ENCODE data around the gene GANAB. TPM values are rescaled to one million over a fixed set of nuclear protein-coding genes. Genes with fewer than 3 reads are reported as not detected.

The GANAB gene
- total RNA-seq, 4 donors from 2014 or later, result 60.2 to 129 (median 120) TPM

DNA sequence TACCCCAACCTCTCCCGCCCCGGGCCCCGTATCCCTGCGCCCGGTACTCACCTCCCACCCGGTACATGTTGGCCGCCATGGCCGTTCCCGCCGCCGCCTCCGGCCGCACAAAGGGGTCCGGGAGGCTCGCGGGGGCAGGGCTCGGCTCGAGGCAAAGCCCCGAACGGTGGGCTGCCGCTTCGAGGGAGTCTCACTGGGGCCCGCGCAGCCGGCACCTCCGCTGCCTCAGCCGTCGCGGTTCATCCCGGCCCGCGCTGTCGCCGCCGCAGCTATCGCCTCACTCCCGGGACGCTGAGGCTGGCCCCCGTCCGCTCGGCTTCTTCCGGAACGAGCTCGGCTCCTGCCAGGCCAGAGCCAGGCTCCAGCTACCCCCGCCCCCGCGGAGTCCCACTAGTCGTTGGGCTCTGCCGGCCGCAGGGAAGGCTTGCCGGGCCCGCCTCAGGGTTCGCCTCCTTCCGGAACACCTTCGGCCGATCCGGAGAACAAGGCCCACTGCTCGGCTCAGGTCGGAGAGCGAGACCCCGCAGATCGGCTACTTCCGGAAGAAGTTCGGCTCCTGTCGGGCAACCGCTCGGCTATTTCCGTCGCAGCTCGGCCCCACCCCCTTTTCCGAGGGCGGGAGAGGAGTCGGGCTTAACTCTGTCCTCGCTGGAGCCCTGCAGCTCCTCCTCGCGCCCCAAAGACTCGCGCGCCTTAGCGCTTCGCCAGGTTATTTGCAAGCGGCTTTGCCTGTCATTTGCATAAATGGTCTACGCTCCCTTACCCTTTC, 44.9 kb downstream of the GANAB start, which contains the start of gene MTA2:
TSS of gene MTA2 (minus strand) at position 494 of the 769 bp plus-strand sequence. CDS start at position 79, 415 bp downstream.
- intact Hi-C loops (cut with DNase I; ENCODE audit: low total_unique reads), result no loop called here
- TF ChIP-seq POLR2AphosphoS5 (IDR thresholded peaks at IDR 0.05) (peak; percentile 70 to 87 (median 83)), EP300 (IDR thresholded peaks at IDR 0.05; ENCODE audit: low read depth) (no peak), CTCF (IDR thresholded peaks at IDR 0.05) (no peak), POLR2A (IDR thresholded peaks at IDR 0.05) (peak; percentile 73)
- H3K4me1 ChIP-seq, result peaks cover 13 to 45% (median 34%) of the 10 kb centered on the region in 4 donors
- H3K36me3 ChIP-seq, result peaks cover 0 to 18% (median 9%) of the 10 kb centered on the region in 4 donors
- H3K27ac ChIP-seq, result peak within 1 kb of the TSS; percentile 96 to 100 (median 98)
- in situ Hi-C loops (cut with MboI; ENCODE audit: low pct_ligation_motif_present in 1 of 4, low pct_unique_long_range_greater_than_20kb in 1 of 4, low sequenced_read_pairs in 3 of 4), result no loop called here
- peak; percentile 99 for DNase-seq
- H3K4me3 ChIP-seq, result peak within 1 kb of the TSS; percentile 71 to 99 (median 87)
- H3K9me3 ChIP-seq, result no peaks in the 10 kb centered on the region
- 0% methylated on average over 56 of the region's 83 CpGs; no CpG with 5 or more reads in 1 of the 2 donors for WGBS, 2 donors (ENCODE audit: low coverage in 1 of 2)
- no peaks in the 10 kb centered on the region for H3K27me3 ChIP-seq

- no peaks in the 10 kb centered on the region for H3K9me3 ChIP-seq
- WGBS, 2 donors (ENCODE audit: low coverage in 1 of 2), result 0% methylated on average over 20 of the region's 30 CpGs; no CpG with 5 or more reads in 1 of the 2 donors
- intact Hi-C loops (cut with DNase I; ENCODE audit: low total_unique reads), result no loop called here
- H3K27ac ChIP-seq, result peak overlapping the region; percentile 96 to 100 (median 98)
- in situ Hi-C loops (cut with MboI; ENCODE audit: low pct_ligation_motif_present in 1 of 4, low pct_unique_long_range_greater_than_20kb in 1 of 4, low sequenced_read_pairs in 3 of 4), result no loop called here
- peak; percentile 55 for DNase-seq
- H3K4me3 ChIP-seq, result peak overlapping the region; percentile 71 to 99 (median 87)
- peaks cover 13 to 45% (median 34%) of the 10 kb centered on the region in 4 donors for H3K4me1 ChIP-seq
- TF ChIP-seq POLR2AphosphoS5 (IDR thresholded peaks at IDR 0.05) (no peak), EP300 (IDR thresholded peaks at IDR 0.05; ENCODE audit: low read depth) (no peak), CTCF (IDR thresholded peaks at IDR 0.05) (no peak), POLR2A (IDR thresholded peaks at IDR 0.05) (no peak)
- H3K27me3 ChIP-seq, result no peaks in the 10 kb centered on the region
- peaks cover 0 to 23% (median 11%) of the 10 kb centered on the region in 4 donors for H3K36me3 ChIP-seq
These were observed 45.4 kb downstream of the GANAB start for GRCh38 chr11:62601122-62601371.

DNA sequence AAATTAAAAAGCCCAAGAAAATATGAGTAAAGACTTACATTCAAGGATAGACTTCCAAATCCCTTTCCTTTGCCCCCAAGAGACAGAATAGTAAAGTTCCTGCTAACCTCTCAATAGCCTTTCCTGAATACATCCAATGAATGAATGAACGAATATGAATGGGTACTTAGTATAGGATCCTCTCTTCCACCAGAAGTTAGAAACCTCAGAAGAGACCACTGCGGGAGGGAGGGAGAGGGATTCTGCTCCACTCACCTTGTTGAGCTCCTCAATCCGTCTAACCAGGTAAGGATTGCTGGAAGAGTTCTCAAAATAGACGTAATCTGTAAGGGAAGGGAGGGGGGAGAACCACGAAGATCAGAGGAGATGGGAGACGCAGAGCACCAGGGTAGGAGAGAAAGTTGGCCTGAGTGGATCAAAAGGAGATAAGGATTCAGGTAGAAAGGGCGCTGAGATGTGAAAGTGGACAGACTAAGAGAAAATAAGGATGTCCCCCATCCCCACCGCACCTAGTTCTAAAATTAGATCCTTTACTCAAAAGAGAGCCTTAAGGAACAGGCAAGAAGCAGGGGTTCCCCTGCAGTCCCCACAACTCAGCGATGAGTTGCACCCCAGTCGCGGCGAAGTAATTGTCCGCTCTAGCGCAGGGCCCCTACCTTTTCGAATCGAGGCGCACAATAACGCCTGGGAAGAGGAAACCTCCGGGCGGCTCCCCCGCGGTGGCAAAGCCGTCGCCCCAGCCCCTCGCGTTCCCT, 45.9 kb downstream of the GANAB start:
- Histone ChIP-seq H3K4me1 (peaks cover 13 to 45% (median 34%) of the 10 kb centered on the region in 4 donors), H3K27ac (peak overlapping the region; percentile 96 to 100 (median 98)), H3K36me3 (peaks cover 0 to 28% (median 14%) of the 10 kb centered on the region in 4 donors), H3K9me3 (no peaks in the 10 kb centered on the region), H3K27me3 (no peaks in the 10 kb centered on the region), H3K4me3 (peak overlapping the region; percentile 71 to 99 (median 87))
- TF ChIP-seq POLR2A (IDR thresholded peaks at IDR 0.05) (no peak), POLR2AphosphoS5 (IDR thresholded peaks at IDR 0.05) (no peak), CTCF (IDR thresholded peaks at IDR 0.05) (no peak), EP300 (IDR thresholded peaks at IDR 0.05; ENCODE audit: low read depth) (no peak)
- intact Hi-C loops (cut with DNase I; ENCODE audit: low total_unique reads) (no loop called here), in situ Hi-C loops (cut with MboI; ENCODE audit: low pct_ligation_motif_present in 1 of 4, low pct_unique_long_range_greater_than_20kb in 1 of 4, low sequenced_read_pairs in 3 of 4) (no loop called here)
- DNase-seq, result no peak
- WGBS, 2 donors (ENCODE audit: low coverage in 1 of 2), result 1 to 2% methylated on average over 16 to 26 of the region's 26 CpGs

DNA sequence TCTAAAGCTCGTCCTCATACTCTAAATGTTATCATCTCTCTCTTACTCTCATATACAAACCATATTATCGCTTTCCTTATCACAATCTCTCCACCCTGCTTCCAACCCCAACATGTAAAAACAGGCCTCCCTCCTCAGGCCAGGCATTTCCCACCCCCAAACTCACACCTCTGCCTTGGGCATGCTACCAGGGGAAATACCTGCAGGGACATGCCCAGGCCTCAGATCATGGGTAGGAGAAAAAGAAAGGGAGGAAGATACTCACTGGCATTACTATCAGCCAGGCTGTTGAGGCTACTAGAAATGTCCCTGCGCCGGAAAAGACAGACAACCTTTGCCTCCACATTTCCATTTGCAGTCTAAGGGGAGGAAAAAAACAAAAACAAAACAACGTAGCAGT, 46.5 kb downstream of the GANAB start:
- Histone ChIP-seq H3K27me3 (no peaks in the 10 kb centered on the region), H3K4me1 (peaks cover 13 to 45% (median 34%) of the 10 kb centered on the region in 4 donors), H3K27ac (peak overlapping the region; percentile 96 to 100 (median 98)), H3K36me3 (peaks cover 0 to 34% (median 17%) of the 10 kb centered on the region in 4 donors), H3K4me3 (peak overlapping the region in 3 of 4 donors; percentile 75 to 99 (median 99)), H3K9me3 (no peaks in the 10 kb centered on the region)
- in situ Hi-C loops (cut with MboI; ENCODE audit: low pct_ligation_motif_present in 1 of 4, low pct_unique_long_range_greater_than_20kb in 1 of 4, low sequenced_read_pairs in 3 of 4) (loop anchor here in 1 of 4 donors (10.0 to 25.0 kb wide), 2 partner anchors 95 to 262 kb away; no protein-coding TSS in a partner anchor), intact Hi-C loops (cut with DNase I; ENCODE audit: low total_unique reads) (no loop called here)
- DNase-seq, result no peak
- TF ChIP-seq POLR2A (IDR thresholded peaks at IDR 0.05), result no peak
- no peak for TF ChIP-seq CTCF (IDR thresholded peaks at IDR 0.05)
- no peak for TF ChIP-seq POLR2AphosphoS5 (IDR thresholded peaks at IDR 0.05)
- no peak for TF ChIP-seq EP300 (IDR thresholded peaks at IDR 0.05; ENCODE audit: low read depth)
- 49 to 55% methylated on average over 4 to 5 of the region's 5 CpGs for WGBS, 2 donors (ENCODE audit: low coverage in 1 of 2)
